H9 (cell line): ENCODE measurements around the gene FAM210A. TPM values are rescaled to one million over a fixed set of nuclear protein-coding genes. Genes with fewer than 3 reads are reported as not detected.
"Not testable (repeated sequence)": the region's sequence is repeated elsewhere in the genome, so short reads cannot be mapped to it uniquely, and the experiment has no call there.

ENCODE experiments used
- DNase-seq: peaks from one replicate; pipeline ENCODE4 v3.0.0-alpha.2; 2017
- H2AFZ ChIP-seq: one replicate; pipeline ENCODE4 v1.6.1; 2013; ENCODE audit warnings: mild to moderate bottlenecking, low read length, control low read depth, moderate library complexity
- H2AK5ac ChIP-seq: 2 replicates; pipeline ENCODE4 v1.6.1; 2013; ENCODE audit warnings: low read length, control low read depth, mixed read lengths; ENCODE audit not compliant: insufficient read length
- H2BK120ac ChIP-seq: one replicate; pipeline ENCODE4 v1.6.1; 2013; ENCODE audit warnings: low read depth, mild to moderate bottlenecking, low read length, control low read depth, inconsistent platforms; ENCODE audit not compliant: poor library complexity, severe bottlenecking
- H2BK12ac ChIP-seq: 2 replicates; pipeline ENCODE4 v1.6.1; 2013; ENCODE audit warnings: low read length, control low read depth, mixed read lengths, low read depth; ENCODE audit not compliant: insufficient read length
- H2BK15ac ChIP-seq: 2 replicates; pipeline ENCODE4 v1.6.1; 2013; ENCODE audit warnings: low read depth, low read length, control low read depth
- H2BK20ac ChIP-seq: one replicate; pipeline ENCODE4 v1.6.1; 2013; ENCODE audit warnings: low read depth, mild to moderate bottlenecking, low read length, control low read depth, inconsistent platforms; ENCODE audit not compliant: poor library complexity, severe bottlenecking
- H2BK5ac ChIP-seq: 2 replicates; pipeline ENCODE4 v1.6.1; 2013; ENCODE audit warnings: low read length, control low read depth, mixed read lengths; ENCODE audit not compliant: insufficient read length
- H3K14ac ChIP-seq: 2 replicates; pipeline ENCODE4 v1.6.1; 2013; ENCODE audit warnings: low read length, control low read depth; ENCODE audit not compliant: insufficient read depth
- H3K18ac ChIP-seq: 2 replicates; pipeline ENCODE4 v1.6.1; 2013; ENCODE audit warnings: low read depth, mild to moderate bottlenecking, mixed read lengths, low read length, control low read depth; ENCODE audit not compliant: insufficient read length
- H3K23ac ChIP-seq: 2 replicates; pipeline ENCODE4 v1.6.1; 2013; ENCODE audit warnings: low read length, control low read depth, mixed read lengths, low read depth; ENCODE audit not compliant: insufficient read length
- H3K23me2 ChIP-seq: 2 replicates; pipeline ENCODE4 v1.6.1; 2013; ENCODE audit warnings: low read depth, mild to moderate bottlenecking, mixed read lengths, low read length, control low read depth; ENCODE audit not compliant: insufficient read length, poor library complexity, severe bottlenecking
- H3K27ac ChIP-seq: 2 replicates; pipeline ENCODE4 v1.5.1; 2013; ENCODE audit warnings: low read length, control low read depth, mixed read lengths, low read depth; ENCODE audit not compliant: insufficient read length
- H3K27me3 ChIP-seq: 2 replicates; pipeline ENCODE4 v1.6.1; 2013; ENCODE audit warnings: low read length, control low read depth, inconsistent platforms; ENCODE audit not compliant: insufficient read depth
- H3K4ac ChIP-seq: 2 replicates; pipeline ENCODE4 v1.6.1; 2013; ENCODE audit warnings: low read depth, mild to moderate bottlenecking, control low read depth, inconsistent platforms, low read length, moderate library complexity
- H3K4me1 ChIP-seq: 2 replicates; pipeline ENCODE4 v1.6.1; 2013; ENCODE audit warnings: low read length, control low read depth, inconsistent platforms; ENCODE audit not compliant: insufficient read depth
- H3K4me2 ChIP-seq: 2 replicates; pipeline ENCODE4 v1.6.1; 2013; ENCODE audit warnings: low read length, control low read depth, mixed read lengths; ENCODE audit not compliant: insufficient read length, insufficient read depth
- H3K56ac ChIP-seq: 2 replicates; pipeline ENCODE4 v1.6.1; 2013; ENCODE audit warnings: low read depth, mild to moderate bottlenecking, mixed read lengths, low read length, control low read depth; ENCODE audit not compliant: insufficient read length
- H3K79me1 ChIP-seq: 2 replicates; pipeline ENCODE4 v1.6.1; 2013; ENCODE audit warnings: low read depth, mild to moderate bottlenecking, moderate library complexity, low read length, control low read depth, inconsistent platforms; ENCODE audit not compliant: insufficient read depth, poor library complexity, severe bottlenecking
- H3K79me2 ChIP-seq: 2 replicates; pipeline ENCODE4 v1.6.1; 2013; ENCODE audit warnings: low read length, control low read depth, inconsistent platforms; ENCODE audit not compliant: insufficient read depth
- H3K9ac ChIP-seq: 2 replicates; pipeline ENCODE4 v1.6.1; 2013; ENCODE audit warnings: low read length, control low read depth, mixed read lengths; ENCODE audit not compliant: insufficient read length; ENCODE audit errors: extremely low read depth
- H3K9me3 ChIP-seq: one replicate; pipeline ENCODE4 v1.6.1; 2013; ENCODE audit warnings: low read depth, low read length, inconsistent platforms; ENCODE audit not compliant: control insufficient read depth
- H3T11ph ChIP-seq: one replicate; pipeline ENCODE4 v1.6.1; 2013; ENCODE audit warnings: mild to moderate bottlenecking, low read length, control low read depth, inconsistent platforms
- H4K20me1 ChIP-seq: one replicate; pipeline ENCODE4 v1.6.1; 2013; ENCODE audit not compliant: control insufficient read depth, insufficient read length, insufficient read depth
- H4K5ac ChIP-seq: 2 replicates; pipeline ENCODE4 v1.6.1; 2013; ENCODE audit warnings: low read depth, mild to moderate bottlenecking, mixed read lengths, low read length, control low read depth; ENCODE audit not compliant: insufficient read length
- H4K8ac ChIP-seq: replicated peaks from 2 replicates; pipeline ENCODE4 v1.6.1; 2013; ENCODE audit warnings: low read length, control low read depth, mixed read lengths, low read depth; ENCODE audit not compliant: insufficient read length
- H4K91ac ChIP-seq: 2 replicates; pipeline ENCODE4 v1.6.1; 2013; ENCODE audit warnings: low read depth, mild to moderate bottlenecking, moderate library complexity, mixed read lengths, low read length, control low read depth; ENCODE audit not compliant: insufficient read length
- H3K27ac Mint-ChIP-seq, 3 experiments: 2 replicates in 2 of 3; 3 replicates in 1 of 3; pipeline ENCODE4 v1.8.0; 2020 to 2021; ENCODE audit warnings: mixed read lengths in 3 of 3, mild to moderate bottlenecking in 1 of 3, moderate library complexity in 1 of 3
- H3K27me3 Mint-ChIP-seq: 2 replicates; pipeline ENCODE4 v1.8.0; 2021; ENCODE audit warnings: low read depth, mild to moderate bottlenecking, moderate library complexity, mixed read lengths
- H3K36me3 Mint-ChIP-seq, 3 experiments: 2 replicates in 2 of 3; 3 replicates in 1 of 3; pipeline ENCODE4 v1.8.0; 2020 to 2021; ENCODE audit warnings: low read depth in 3 of 3, mixed read lengths in 3 of 3; ENCODE audit not compliant: insufficient read depth in 1 of 3
- H3K4me1 Mint-ChIP-seq, 2 experiments: 2 replicates each; pipeline ENCODE4 v1.8.0; 2020; ENCODE audit warnings: mixed read lengths in 2 of 2
- H3K4me3 Mint-ChIP-seq, 2 experiments: 2 replicates in 1 of 2; 3 replicates in 1 of 2; pipeline ENCODE4 v1.8.0; 2020 to 2021; ENCODE audit warnings: mild to moderate bottlenecking in 2 of 2, mixed read lengths in 2 of 2, moderate library complexity in 1 of 2
- H3K9me3 Mint-ChIP-seq, 2 experiments: 2 replicates in 1 of 2; 3 replicates in 1 of 2; pipeline ENCODE4 v1.8.0; 2020; ENCODE audit warnings: mild to moderate bottlenecking in 2 of 2, mixed read lengths in 2 of 2, moderate library complexity in 1 of 2
- CTCF ChIP-seq: fragments of 200-600 bp; sonication (generic); conservative IDR thresholded peaks from 3 replicates; pipeline ENCODE4 v1.8.0; 2021; ENCODE audit warnings: antibody characterized with exemption, mild to moderate bottlenecking
- WGBS: extraction: QIAGEN DNeasy Blood & Tissue Kit; methylation state at CpG from one replicate; pipeline ENCODE4 v1.1.7; 2013; ENCODE audit warnings: missing lambda C conversion rate, low lambda C conversion rate, mixed read lengths; ENCODE audit not compliant: insufficient read length; ENCODE audit errors: extremely low coverage; 5-methylcytosine and 5-hydroxymethylcytosine counted together
- total RNA-seq: library from RNA; stranded (reverse); gene quantifications from 2 replicates; pipeline ENCODE4 v1.2.1, GENCODE V29; 2021

Gene FAM210A
- total RNA-seq, 1 experiment from 2014 or later = 22.5 TPM

- H3K79me1 ChIP-seq = no peaks in the 10 kb centered on the region
- no peak overlapping the region for H3K4ac ChIP-seq
- no peak overlapping the region for H3K27ac ChIP-seq
- no peak overlapping the region for H3T11ph ChIP-seq
- H2BK12ac ChIP-seq = no peak overlapping the region
- H2AFZ ChIP-seq = no peak overlapping the region
- H4K8ac ChIP-seq = no peak overlapping the region
- WGBS = no CpG with 5 or more reads among the region's 5 CpGs
- no peaks in the 10 kb centered on the region for H3K27me3 Mint-ChIP-seq
- no peak overlapping the region for H3K18ac ChIP-seq
- no peak overlapping the region for H3K4me2 ChIP-seq
- no peak overlapping the region for H3K9ac ChIP-seq
- no peak overlapping the region for H2BK15ac ChIP-seq
- H3K23me2 ChIP-seq = no peaks in the 10 kb centered on the region
- no peak overlapping the region for H2BK20ac ChIP-seq
- peak; percentile 61 for DNase-seq
- H2AK5ac ChIP-seq = no peak overlapping the region
- no peak overlapping the region for H2BK120ac ChIP-seq
- no peaks in the 10 kb centered on the region for H3K4me1 ChIP-seq
- H3K36me3 Mint-ChIP-seq = peaks cover 18 to 22% (median 21%) of the 10 kb centered on the region in 3 experiments
- H3K9me3 Mint-ChIP-seq = peaks cover 14 to 23% of the 10 kb centered on the region in 2 experiments
- no peak overlapping the region for H3K14ac ChIP-seq
- no peak overlapping the region for H2BK5ac ChIP-seq
- no peak overlapping the region for H3K23ac ChIP-seq
- no peaks in the 10 kb centered on the region; the same call in 1 of the 2 replicates for H3K79me2 ChIP-seq
- no peak overlapping the region for H3K4me3 Mint-ChIP-seq
- H4K5ac ChIP-seq = no peak overlapping the region
- TF ChIP-seq CTCF = peak; percentile 81
- H3K4me1 Mint-ChIP-seq = peaks cover 0 to 7% of the 10 kb centered on the region in 2 experiments; a peak in 2 of 4 replicates
- H3K56ac ChIP-seq = no peak overlapping the region
- no peak overlapping the region for H3K27ac Mint-ChIP-seq
- peaks cover 4% of the 10 kb centered on the region for H3K9me3 ChIP-seq
- H4K91ac ChIP-seq = no peak overlapping the region
- H4K20me1 ChIP-seq = no peaks in the 10 kb centered on the region
- H3K27me3 ChIP-seq = no peaks in the 10 kb centered on the region
Measured at GRCh38 chr18:13680612-13681011, 45.7 kb downstream of the FAM210A start.

- WGBS = no CpG with 5 or more reads among the region's 13 CpGs
- not testable (repeated sequence) for H3K4me3 Mint-ChIP-seq
Measured at GRCh38 chr18:13677350-13677749, 49.0 kb downstream of the FAM210A start.

More at GRCh38 chr18:13677350-13677749, 49.0 kb downstream of the FAM210A start:
- H2AFZ ChIP-seq, H3K9ac ChIP-seq, H2BK12ac ChIP-seq, H3K4me1 ChIP-seq, H3K27me3 ChIP-seq, H3K27ac ChIP-seq, H3T11ph ChIP-seq, H3K79me2 ChIP-seq, DNase-seq, H3K18ac ChIP-seq, H2BK20ac ChIP-seq, H3K27ac Mint-ChIP-seq, H4K91ac ChIP-seq, H3K23ac ChIP-seq, H2BK15ac ChIP-seq, H2BK120ac ChIP-seq, H3K14ac ChIP-seq, H3K27me3 Mint-ChIP-seq, H4K8ac ChIP-seq, H4K20me1 ChIP-seq, H3K4ac ChIP-seq, H3K4me2 ChIP-seq, H3K23me2 ChIP-seq, H3K9me3 ChIP-seq, H2AK5ac ChIP-seq, H3K4me1 Mint-ChIP-seq, H4K5ac ChIP-seq, H3K79me1 ChIP-seq, H3K56ac ChIP-seq, H2BK5ac ChIP-seq: not testable (repeated sequence)
- Mint-ChIP-seq H3K36me3 (peaks cover 20 to 22% (median 21%) of the 10 kb centered on the region in 3 experiments), H3K9me3 (peaks cover 20 to 33% of the 10 kb centered on the region in 2 experiments)
